DOHH2 (cell line): ENCODE measurements around the gene ZFPL1.

Experiments
- EZH2phosphoT487 ChIP-seq: fragments of 200-600 bp; sonication (generic); IDR thresholded peaks from 2 replicates; pipeline ENCODE4 v1.6.1; 2017; ENCODE audit warnings: borderline replicate concordance, mild to moderate bottlenecking, antibody characterized with exemption, low read length, moderate library complexity, mixed read lengths
- TF ChIP-seq, protein P1 (sequence below): fragments of 200-600 bp; sonication (generic); IDR thresholded peaks from one replicate; pipeline ENCODE4 v1.5.1; 2014; ENCODE audit warnings: antibody characterized with exemption, mild to moderate bottlenecking, low read depth, low read length; ENCODE audit not compliant: poor library complexity, severe bottlenecking

DNA sequence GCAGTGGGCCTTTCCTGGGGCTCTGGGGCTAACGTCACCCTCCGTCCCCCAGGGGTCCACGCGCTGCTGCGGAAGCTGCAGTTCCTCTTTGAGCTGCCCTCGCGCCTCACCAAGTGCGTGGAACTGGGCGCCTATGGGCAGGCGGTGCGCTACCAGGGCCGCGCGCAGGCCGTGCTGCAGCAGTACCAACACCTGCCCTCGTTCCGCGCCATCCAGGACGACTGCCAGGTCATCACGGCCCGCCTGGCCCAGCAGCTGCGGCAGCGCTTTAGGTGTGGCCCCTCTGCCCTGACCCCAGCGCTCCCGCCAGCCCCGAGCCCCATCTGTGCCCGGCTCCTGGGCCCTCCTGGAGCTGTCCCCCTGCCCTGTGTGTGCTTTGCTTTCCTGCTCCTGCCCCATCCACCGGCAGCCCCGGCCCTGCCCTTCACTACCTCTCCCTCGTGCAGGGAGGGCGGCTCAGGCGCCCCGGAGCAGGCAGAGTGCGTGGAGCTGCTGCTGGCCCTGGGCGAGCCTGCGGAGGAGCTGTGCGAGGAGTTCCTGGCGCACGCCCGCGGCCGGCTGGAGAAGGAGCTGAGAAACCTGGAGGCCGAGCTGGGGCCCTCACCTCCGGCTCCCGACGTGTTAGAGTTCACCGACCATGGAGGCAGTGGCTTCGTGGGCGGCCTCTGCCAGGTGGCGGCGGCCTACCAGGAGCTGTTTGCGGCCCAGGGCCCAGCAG lies 23.9 kb downstream of the ZFPL1 start:
- TF ChIP-seq, protein P1, sequence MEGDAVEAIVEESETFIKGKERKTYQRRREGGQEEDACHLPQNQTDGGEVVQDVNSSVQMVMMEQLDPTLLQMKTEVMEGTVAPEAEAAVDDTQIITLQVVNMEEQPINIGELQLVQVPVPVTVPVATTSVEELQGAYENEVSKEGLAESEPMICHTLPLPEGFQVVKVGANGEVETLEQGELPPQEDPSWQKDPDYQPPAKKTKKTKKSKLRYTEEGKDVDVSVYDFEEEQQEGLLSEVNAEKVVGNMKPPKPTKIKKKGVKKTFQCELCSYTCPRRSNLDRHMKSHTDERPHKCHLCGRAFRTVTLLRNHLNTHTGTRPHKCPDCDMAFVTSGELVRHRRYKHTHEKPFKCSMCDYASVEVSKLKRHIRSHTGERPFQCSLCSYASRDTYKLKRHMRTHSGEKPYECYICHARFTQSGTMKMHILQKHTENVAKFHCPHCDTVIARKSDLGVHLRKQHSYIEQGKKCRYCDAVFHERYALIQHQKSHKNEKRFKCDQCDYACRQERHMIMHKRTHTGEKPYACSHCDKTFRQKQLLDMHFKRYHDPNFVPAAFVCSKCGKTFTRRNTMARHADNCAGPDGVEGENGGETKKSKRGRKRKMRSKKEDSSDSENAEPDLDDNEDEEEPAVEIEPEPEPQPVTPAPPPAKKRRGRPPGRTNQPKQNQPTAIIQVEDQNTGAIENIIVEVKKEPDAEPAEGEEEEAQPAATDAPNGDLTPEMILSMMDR = no peak
- no peak for TF ChIP-seq EZH2phosphoT487
